ENCODE results near the gene AVEN. TPM values are rescaled to one million over a fixed set of nuclear protein-coding genes. Genes with fewer than 3 reads are reported as not detected.

Gene AVEN
- polyA plus RNA-seq, 5 donors, result 13.9 to 20.0 (median 14.9) TPM

- no peak for DNase-seq
These were observed 50.6 kb downstream of the AVEN start for GRCh38 chr15:33988384-33988783.

- no peak for DNase-seq
These were observed 51.6 kb downstream of the AVEN start for GRCh38 chr15:33987444-33987843.

GRCh38 chr15:33985751-33986150 is 53.3 kb downstream of the AVEN start:
- no peak for DNase-seq

- no peak for DNase-seq
These were observed 53.7 kb downstream of the AVEN start for GRCh38 chr15:33985287-33985686.

- no peak for DNase-seq
These were observed 56.5 kb downstream of the AVEN start for GRCh38 chr15:33982516-33982915.

GRCh38 chr15:33980159-33980558 is 58.8 kb downstream of the AVEN start:
- no peak for DNase-seq

- DNase-seq, result no peak
These were observed 63.9 kb downstream of the AVEN start for GRCh38 chr15:33975022-33975565.

- no peak for DNase-seq
These were observed 67.2 kb downstream of the AVEN start for GRCh38 chr15:33971811-33972210.

GRCh38 chr15:33968821-33969220 is 70.2 kb downstream of the AVEN start:
- no peak for DNase-seq

- no peak for DNase-seq
These were observed 70.8 kb downstream of the AVEN start, which contains the start of gene CHRM5 for GRCh38 chr15:33968224-33968623. TSS of gene CHRM5 (plus strand) at chr15:33968497. CDS start at chr15:34062718, 94,221 bp downstream.

- DNase-seq, result no peak
These were observed 74.4 kb downstream of the AVEN start for GRCh38 chr15:33964665-33965040.

- DNase-seq, result no peak
These were observed 75.0 kb downstream of the AVEN start for GRCh38 chr15:33963831-33964664.

- DNase-seq, result no peak
These were observed 78.5 kb downstream of the AVEN start for GRCh38 chr15:33960549-33960935.

GRCh38 chr15:33959844-33960548 is 79.0 kb downstream of the AVEN start:
- DNase-seq, result no peak

GRCh38 chr15:33956397-33956796 is 82.6 kb downstream of the AVEN start:
- no peak for DNase-seq

GRCh38 chr15:33955945-33956344 is 83.1 kb downstream of the AVEN start:
- no peak for DNase-seq

GRCh38 chr15:33946152-33946551 is 92.9 kb downstream of the AVEN start:
- no peak for DNase-seq

GRCh38 chr15:33941279-33942063 is 97.5 kb downstream of the AVEN start:
- no peak for DNase-seq

GRCh38 chr15:33934921-33935320 is 104.1 kb downstream of the AVEN start:
- no peak for DNase-seq

- no peak for DNase-seq
These were observed 104.6 kb downstream of the AVEN start for GRCh38 chr15:33934396-33934795.

- no peak for DNase-seq
These were observed 106.3 kb downstream of the AVEN start for GRCh38 chr15:33932734-33933133.

- no peak for DNase-seq
These were observed 112.7 kb downstream of the AVEN start for GRCh38 chr15:33926260-33926659.

All from right lung (tissue), 5 donors.